ENCODE measurements around the gene OBI1.

Gene OBI1, protein sequence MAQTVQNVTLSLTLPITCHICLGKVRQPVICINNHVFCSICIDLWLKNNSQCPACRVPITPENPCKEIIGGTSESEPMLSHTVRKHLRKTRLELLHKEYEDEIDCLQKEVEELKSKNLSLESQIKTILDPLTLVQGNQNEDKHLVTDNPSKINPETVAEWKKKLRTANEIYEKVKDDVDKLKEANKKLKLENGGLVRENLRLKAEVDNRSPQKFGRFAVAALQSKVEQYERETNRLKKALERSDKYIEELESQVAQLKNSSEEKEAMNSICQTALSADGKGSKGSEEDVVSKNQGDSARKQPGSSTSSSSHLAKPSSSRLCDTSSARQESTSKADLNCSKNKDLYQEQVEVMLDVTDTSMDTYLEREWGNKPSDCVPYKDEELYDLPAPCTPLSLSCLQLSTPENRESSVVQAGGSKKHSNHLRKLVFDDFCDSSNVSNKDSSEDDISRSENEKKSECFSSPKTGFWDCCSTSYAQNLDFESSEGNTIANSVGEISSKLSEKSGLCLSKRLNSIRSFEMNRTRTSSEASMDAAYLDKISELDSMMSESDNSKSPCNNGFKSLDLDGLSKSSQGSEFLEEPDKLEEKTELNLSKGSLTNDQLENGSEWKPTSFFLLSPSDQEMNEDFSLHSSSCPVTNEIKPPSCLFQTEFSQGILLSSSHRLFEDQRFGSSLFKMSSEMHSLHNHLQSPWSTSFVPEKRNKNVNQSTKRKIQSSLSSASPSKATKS

DNA sequence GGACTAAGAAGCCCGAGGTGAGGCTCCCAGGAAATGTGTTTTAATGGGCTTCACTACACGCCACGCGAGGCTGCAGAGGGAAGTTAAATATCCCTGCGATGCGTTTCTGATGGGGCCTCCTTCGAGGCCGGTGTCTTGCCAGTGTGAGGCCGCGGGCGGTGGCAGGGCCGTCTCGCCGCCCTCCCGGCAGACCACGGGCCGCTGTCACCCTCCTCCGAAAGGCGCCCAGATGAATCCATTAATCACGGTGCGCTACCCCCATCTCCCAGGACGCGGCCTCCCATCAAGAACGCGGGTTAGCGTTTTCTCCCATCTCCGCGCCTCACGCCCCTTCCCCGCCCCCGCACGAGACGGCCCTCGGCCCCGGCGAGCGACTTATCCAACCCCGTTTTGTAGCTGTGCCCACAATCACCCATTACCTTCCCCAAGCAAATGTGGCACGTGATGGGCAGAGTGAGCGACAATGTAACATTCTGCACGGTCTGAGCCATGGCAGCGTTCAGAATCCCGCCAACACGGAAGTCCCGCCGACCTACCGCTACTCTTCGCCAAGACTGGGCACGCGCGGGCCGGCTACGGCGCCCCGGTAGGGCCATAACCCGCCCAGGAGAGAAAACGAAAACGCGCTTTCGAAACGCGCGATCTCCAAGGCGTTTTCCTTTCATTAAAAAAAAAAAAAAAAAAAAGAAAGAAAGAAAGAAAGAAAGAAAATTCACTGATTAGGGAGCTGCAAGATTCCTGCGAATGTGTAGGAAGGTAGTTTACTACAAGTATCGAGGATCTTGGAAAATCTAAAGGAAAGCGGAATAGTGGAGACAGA is at the start of gene OBI1:
TSS of gene OBI1 (minus strand) at position 526 of the 820 bp plus-strand sequence. CDS start at position 491, 35 bp downstream.
- in situ Hi-C loops (cut with MboI; ENCODE audit: low sequenced_read_pairs, unreplicated experiment): no loop called here
- peak; percentile 91 for DNase-seq (ENCODE audit: low spot score)
- TF ChIP-seq, protein P1, sequence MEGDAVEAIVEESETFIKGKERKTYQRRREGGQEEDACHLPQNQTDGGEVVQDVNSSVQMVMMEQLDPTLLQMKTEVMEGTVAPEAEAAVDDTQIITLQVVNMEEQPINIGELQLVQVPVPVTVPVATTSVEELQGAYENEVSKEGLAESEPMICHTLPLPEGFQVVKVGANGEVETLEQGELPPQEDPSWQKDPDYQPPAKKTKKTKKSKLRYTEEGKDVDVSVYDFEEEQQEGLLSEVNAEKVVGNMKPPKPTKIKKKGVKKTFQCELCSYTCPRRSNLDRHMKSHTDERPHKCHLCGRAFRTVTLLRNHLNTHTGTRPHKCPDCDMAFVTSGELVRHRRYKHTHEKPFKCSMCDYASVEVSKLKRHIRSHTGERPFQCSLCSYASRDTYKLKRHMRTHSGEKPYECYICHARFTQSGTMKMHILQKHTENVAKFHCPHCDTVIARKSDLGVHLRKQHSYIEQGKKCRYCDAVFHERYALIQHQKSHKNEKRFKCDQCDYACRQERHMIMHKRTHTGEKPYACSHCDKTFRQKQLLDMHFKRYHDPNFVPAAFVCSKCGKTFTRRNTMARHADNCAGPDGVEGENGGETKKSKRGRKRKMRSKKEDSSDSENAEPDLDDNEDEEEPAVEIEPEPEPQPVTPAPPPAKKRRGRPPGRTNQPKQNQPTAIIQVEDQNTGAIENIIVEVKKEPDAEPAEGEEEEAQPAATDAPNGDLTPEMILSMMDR (IDR thresholded peaks at IDR 0.05; ENCODE audit: borderline replicate concordance, control extremely low read depth, extremely low read depth, insufficient read depth, missing control alignments): no peak

DNA sequence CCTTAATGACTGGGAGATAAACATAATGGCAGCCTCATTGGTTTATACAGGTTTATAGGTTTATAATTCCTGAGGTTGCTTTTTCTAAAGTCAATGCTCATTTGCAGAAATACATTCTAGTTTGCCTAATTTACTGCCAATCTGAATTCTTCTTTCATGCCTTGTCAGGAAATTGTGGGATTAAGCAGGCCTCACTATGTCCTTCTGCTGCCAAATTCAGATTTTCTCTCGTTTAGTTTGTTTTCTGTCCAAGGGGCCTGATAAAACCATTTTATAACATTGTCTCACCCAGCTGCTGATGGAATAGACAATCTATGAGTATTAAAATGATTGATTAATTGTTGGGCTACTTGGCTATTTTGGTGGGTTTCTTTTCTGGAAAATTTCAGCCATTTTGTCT is 42.4 kb upstream of the OBI1 start:
- in situ Hi-C loops (cut with MboI; ENCODE audit: low sequenced_read_pairs, unreplicated experiment): no loop called here
- DNase-seq (ENCODE audit: low spot score): no peak
- TF ChIP-seq, protein P1 (IDR thresholded peaks at IDR 0.05; ENCODE audit: borderline replicate concordance, control extremely low read depth, extremely low read depth, insufficient read depth, missing control alignments): no peak

DNA sequence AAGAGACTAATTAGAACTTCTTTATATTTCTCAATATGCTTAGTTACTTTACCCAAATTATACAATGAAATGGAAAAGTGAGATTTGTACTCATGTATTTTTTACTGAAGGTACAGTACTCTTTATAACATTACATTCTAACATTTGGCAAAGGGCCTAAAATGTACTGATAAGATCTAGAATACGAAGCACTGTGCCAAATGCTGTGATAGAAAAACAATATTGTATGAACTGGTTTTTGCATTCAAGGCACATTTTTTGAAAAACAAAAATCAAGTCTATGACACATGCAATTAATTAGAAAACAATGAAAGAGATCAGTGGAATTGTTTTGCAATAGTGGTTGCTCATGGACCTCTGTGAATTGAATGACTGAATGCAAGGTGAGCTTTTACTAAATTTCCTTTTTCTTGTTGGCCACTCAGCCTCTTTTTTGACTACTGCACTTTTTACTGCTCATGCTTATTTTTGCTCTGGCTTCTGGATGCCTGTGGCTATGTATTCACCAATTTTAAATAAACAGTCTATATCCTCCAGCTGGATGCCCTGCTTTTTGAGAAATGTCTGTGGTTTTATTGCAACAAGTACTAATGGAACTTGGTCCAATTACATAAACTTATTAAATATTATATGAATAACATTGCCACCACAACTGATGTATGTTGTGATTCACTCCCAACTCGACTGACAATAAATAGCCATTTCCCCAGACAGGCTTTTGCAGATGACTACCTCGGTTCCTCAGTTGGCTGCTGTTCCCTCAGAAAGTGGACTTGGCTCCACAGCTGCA is 41.4 kb upstream of the OBI1 start:
- TF ChIP-seq, protein P1 (IDR thresholded peaks at IDR 0.05; ENCODE audit: borderline replicate concordance, control extremely low read depth, extremely low read depth, insufficient read depth, missing control alignments): no peak
- in situ Hi-C loops (cut with MboI; ENCODE audit: low sequenced_read_pairs, unreplicated experiment): no loop called here
- no peak for DNase-seq (ENCODE audit: low spot score)

DNA sequence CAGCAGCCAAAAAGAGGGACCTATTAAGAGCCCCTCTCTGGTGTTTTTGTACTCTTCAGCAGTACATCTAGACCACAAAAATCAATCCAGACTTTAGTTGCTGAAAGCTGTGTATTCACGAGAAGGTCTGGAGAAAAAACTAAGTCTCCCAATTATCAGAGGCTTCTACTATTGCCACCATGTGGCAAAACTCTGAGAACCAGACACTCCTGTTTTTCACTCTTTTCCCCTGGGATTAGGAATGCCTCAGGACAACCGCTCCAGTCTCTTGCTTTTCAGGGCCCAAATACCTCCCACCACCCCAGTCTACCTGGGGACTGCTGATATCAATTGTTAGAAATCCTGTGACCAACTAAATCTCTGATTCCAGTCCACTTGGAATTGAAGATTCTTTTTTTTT is 30.1 kb upstream of the OBI1 start:
- no peak for DNase-seq (ENCODE audit: low spot score)

DNA sequence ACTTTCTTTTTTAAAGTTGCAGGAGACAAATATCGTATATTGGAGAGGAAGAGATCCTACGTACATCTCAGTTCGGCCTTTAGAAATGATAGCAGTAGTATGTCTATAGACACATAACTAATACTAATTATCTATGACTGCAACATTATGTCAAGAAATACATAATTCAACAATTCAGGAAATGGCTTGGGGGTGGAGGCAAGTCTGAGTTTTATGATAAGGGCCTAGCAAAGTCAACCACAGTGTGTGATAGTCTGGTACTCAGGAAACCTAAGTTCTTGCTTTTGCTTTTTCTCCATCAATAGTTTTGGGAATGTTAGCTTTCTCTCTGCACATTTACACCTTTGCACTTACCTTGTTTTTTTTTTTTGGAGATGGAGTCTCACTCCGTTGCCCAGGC is 27.5 kb upstream of the OBI1 start:
- DNase-seq (ENCODE audit: low spot score): no peak
- in situ Hi-C loops (cut with MboI; ENCODE audit: low sequenced_read_pairs, unreplicated experiment): no loop called here
- TF ChIP-seq, protein P1 (IDR thresholded peaks at IDR 0.05; ENCODE audit: borderline replicate concordance, control extremely low read depth, extremely low read depth, insufficient read depth, missing control alignments): no peak

More for the DNA sequence above, 30.1 kb upstream of the OBI1 start:
- in situ Hi-C loops (cut with MboI; ENCODE audit: low sequenced_read_pairs, unreplicated experiment): no loop called here
- TF ChIP-seq, protein P1 (IDR thresholded peaks at IDR 0.05; ENCODE audit: borderline replicate concordance, control extremely low read depth, extremely low read depth, insufficient read depth, missing control alignments): no peak
